Measurements from ENCODE around the gene TMEM145.

TMEM145 gene

DNA sequence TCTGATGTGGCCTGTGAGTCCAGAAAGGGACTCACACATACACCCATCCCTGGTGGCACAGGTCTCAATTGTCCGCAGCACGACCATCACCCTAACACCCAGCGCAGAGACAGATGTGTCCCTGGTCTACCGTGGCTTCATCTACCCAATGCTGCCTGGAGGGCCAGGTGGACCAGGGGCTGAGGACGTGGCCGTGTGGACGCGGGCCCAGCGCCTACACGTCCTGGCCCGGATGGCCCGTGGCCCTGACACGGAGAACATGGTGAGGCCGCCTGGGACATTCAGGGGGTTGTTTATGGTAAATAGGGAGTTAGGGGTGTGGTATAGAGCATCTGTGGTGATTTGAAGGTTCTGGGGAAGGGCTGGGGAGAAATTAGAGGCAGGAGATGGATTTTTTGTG lies 35.1 kb downstream of the TMEM145 start:
- Histone ChIP-seq H3K79me2 (ENCODE audit: low read length) (no peaks in the 10 kb centered on the region), H2AFZ (ENCODE audit: low read depth, low read length) (no peak overlapping the region), H4K20me1 (ENCODE audit: insufficient read depth, low read length) (0 out of 2 replicates have a peak, but pooled peaks cover 3% of the 10 kb centered on the region), H3K4me2 (ENCODE audit: low read length) (no peak overlapping the region), H3K27ac (ENCODE audit: low read length) (no peak overlapping the region), H3K36me3 (replicated peaks; ENCODE audit: low read depth, low read length) (peaks cover 6% of the 10 kb centered on the region), H3K9me3 (ENCODE audit: insufficient read depth, low read length) (no peaks in the 10 kb centered on the region), H3K4me3 (ENCODE audit: low read length) (no peak overlapping the region), H3K9ac (ENCODE audit: low read length) (no peak overlapping the region), H3K4me1 (ENCODE audit: low read length) (no peaks in the 10 kb centered on the region), H3K27me3 (ENCODE audit: low read depth, low read length) (no peaks in the 10 kb centered on the region)
- TF ChIP-seq, protein P1, sequence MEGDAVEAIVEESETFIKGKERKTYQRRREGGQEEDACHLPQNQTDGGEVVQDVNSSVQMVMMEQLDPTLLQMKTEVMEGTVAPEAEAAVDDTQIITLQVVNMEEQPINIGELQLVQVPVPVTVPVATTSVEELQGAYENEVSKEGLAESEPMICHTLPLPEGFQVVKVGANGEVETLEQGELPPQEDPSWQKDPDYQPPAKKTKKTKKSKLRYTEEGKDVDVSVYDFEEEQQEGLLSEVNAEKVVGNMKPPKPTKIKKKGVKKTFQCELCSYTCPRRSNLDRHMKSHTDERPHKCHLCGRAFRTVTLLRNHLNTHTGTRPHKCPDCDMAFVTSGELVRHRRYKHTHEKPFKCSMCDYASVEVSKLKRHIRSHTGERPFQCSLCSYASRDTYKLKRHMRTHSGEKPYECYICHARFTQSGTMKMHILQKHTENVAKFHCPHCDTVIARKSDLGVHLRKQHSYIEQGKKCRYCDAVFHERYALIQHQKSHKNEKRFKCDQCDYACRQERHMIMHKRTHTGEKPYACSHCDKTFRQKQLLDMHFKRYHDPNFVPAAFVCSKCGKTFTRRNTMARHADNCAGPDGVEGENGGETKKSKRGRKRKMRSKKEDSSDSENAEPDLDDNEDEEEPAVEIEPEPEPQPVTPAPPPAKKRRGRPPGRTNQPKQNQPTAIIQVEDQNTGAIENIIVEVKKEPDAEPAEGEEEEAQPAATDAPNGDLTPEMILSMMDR (IDR thresholded peaks at IDR 0.05; ENCODE audit: low read depth, low read length): no peak
- no peak for TF ChIP-seq EZH2phosphoT487 (IDR thresholded peaks at IDR 0.05; ENCODE audit: low read depth)

DNA sequence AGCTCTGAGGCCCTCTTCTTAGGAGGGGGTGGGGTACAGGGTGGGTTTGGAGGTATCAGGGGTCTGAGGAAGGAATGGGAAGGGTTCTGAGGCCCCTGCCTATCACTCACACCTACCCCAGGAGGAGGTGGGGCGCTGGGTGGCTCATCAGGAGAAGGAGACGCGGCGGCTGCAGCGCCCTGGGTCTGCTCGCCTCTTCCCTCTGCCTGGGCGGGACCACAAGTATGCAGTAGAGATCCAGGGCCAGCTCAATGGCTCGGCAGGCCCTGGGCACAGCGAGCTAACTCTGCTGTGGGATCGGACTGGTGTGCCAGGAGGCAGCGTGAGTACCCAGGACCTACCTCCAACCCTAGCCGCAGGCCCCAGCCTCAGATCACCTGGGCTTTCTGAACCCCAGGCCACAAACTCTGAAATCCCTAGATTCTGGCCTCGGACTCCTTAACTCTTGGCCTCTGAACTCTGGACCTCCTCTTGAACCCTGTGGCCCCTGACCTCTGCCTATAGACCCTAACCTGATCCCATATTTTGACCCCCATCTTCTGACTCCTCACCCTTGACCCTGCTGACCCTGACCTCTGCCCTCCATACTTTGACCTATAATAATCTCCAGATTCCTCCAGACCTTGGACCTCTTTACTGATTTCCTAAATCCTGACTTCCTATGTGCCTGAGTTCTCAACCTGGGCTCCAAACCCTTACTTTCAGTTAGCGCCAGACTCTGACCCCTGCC lies 36.4 kb downstream of the TMEM145 start:
- Histone ChIP-seq H3K27ac (ENCODE audit: low read length) (no peak overlapping the region), H3K9me3 (ENCODE audit: insufficient read depth, low read length) (no peaks in the 10 kb centered on the region), H3K27me3 (ENCODE audit: low read depth, low read length) (no peaks in the 10 kb centered on the region), H3K36me3 (replicated peaks; ENCODE audit: low read depth, low read length) (peaks cover 6% of the 10 kb centered on the region), H2AFZ (ENCODE audit: low read depth, low read length) (no peak overlapping the region), H3K4me3 (ENCODE audit: low read length) (no peak overlapping the region), H3K4me2 (ENCODE audit: low read length) (no peak overlapping the region), H3K9ac (ENCODE audit: low read length) (no peak overlapping the region), H3K4me1 (ENCODE audit: low read length) (no peaks in the 10 kb centered on the region), H3K79me2 (ENCODE audit: low read length) (no peaks in the 10 kb centered on the region), H4K20me1 (ENCODE audit: insufficient read depth, low read length) (0 out of 2 replicates have a peak, but pooled peaks cover 3% of the 10 kb centered on the region)
- TF ChIP-seq, protein P1 (IDR thresholded peaks at IDR 0.05; ENCODE audit: low read depth, low read length): no peak
- no peak for TF ChIP-seq EZH2phosphoT487 (IDR thresholded peaks at IDR 0.05; ENCODE audit: low read depth)

DNA sequence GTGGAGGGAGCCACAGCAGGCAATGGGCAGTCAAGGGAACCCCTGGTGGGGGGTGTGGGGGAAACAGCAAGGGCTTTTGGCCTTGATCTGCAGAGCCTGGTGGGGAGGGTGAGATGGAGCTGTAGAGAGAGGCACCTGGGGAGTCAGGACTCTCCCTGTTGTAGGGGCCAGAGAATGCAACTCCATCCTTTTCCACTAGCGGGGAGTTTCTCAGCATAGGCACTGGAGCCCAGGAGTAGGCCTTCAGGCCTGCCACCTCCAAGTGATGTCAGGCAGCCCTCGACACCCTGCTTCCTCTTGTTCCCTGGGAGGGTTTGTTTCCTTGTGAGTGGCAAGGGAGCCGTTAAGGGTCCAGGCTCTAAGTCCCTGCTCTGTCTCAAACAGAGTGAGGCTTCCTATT lies 37.3 kb downstream of the TMEM145 start:
- Histone ChIP-seq H3K27ac (ENCODE audit: low read length) (no peak overlapping the region), H3K9ac (ENCODE audit: low read length) (no peak overlapping the region), H2AFZ (ENCODE audit: low read depth, low read length) (no peak overlapping the region), H3K9me3 (ENCODE audit: insufficient read depth, low read length) (no peaks in the 10 kb centered on the region), H3K4me2 (ENCODE audit: low read length) (no peak overlapping the region), H3K79me2 (ENCODE audit: low read length) (no peaks in the 10 kb centered on the region), H4K20me1 (ENCODE audit: insufficient read depth, low read length) (peaks cover 3% of the 10 kb centered on the region; the same call in 1 of the 2 replicates), H3K27me3 (ENCODE audit: low read depth, low read length) (no peaks in the 10 kb centered on the region), H3K4me1 (ENCODE audit: low read length) (no peaks in the 10 kb centered on the region), H3K4me3 (ENCODE audit: low read length) (no peak overlapping the region), H3K36me3 (replicated peaks; ENCODE audit: low read depth, low read length) (peaks cover 3% of the 10 kb centered on the region)
- TF ChIP-seq, protein P1 (IDR thresholded peaks at IDR 0.05; ENCODE audit: low read depth, low read length): no peak
- no peak for TF ChIP-seq EZH2phosphoT487 (IDR thresholded peaks at IDR 0.05; ENCODE audit: low read depth)

DNA sequence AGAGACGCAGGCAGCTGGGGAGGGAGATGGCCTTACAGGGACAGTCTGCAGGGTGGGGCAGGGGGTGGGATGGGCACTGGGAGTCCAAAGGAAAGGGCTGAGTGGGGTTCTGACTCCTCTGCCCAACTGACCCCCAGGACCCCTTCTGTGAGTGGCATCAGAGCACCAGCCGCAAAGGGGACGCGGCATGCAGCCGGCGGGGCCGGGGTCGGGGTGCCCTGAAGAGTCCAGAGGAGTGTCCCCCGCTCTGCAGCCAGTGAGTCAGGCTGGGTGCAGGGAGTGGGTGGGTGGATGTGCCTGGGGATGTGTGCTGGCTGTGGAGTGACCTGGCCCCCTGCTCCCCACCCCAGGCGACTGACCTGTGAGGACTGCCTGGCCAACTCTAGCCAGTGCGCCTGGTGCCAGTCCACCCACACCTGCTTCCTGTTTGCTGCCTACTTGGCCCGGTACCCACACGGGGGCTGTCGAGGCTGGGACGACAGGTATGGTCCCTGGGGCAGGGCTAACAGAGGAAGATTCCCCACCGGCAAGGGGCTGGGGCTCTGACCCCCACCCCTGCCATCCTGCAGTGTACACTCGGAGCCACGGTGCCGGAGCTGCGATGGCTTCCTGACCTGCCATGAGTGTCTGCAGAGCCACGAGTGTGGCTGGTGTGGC lies 38.1 kb downstream of the TMEM145 start:
- H2AFZ ChIP-seq (ENCODE audit: low read depth, low read length): no peak overlapping the region
- H3K79me2 ChIP-seq (ENCODE audit: low read length): no peaks in the 10 kb centered on the region
- TF ChIP-seq, protein P1 (IDR thresholded peaks at IDR 0.05; ENCODE audit: low read depth, low read length): no peak
- H4K20me1 ChIP-seq (ENCODE audit: insufficient read depth, low read length): peaks cover 3% of the 10 kb centered on the region; the same call in 1 of the 2 replicates
- no peaks in the 10 kb centered on the region for H3K4me1 ChIP-seq (ENCODE audit: low read length)
- no peak overlapping the region for H3K4me2 ChIP-seq (ENCODE audit: low read length)
- peaks cover 2% of the 10 kb centered on the region for H3K36me3 ChIP-seq (replicated peaks; ENCODE audit: low read depth, low read length)
- no peak overlapping the region for H3K27ac ChIP-seq (ENCODE audit: low read length)
- no peak overlapping the region for H3K9ac ChIP-seq (ENCODE audit: low read length)
- H3K9me3 ChIP-seq (ENCODE audit: insufficient read depth, low read length): no peaks in the 10 kb centered on the region
- no peak overlapping the region for H3K4me3 ChIP-seq (ENCODE audit: low read length)
- no peaks in the 10 kb centered on the region for H3K27me3 ChIP-seq (ENCODE audit: low read depth, low read length)

Data from OCI-LY3 (cell line).